ENCODE measurements around the gene PLB1.

PLB1 gene

GRCh38 chr2:28592481-28592880 lies 96.6 kb downstream of the PLB1 start:
- DNase-seq: no peak

- DNase-seq: no peak
These were observed 97.4 kb downstream of the PLB1 start for GRCh38 chr2:28593160-28593755.

DNA sequence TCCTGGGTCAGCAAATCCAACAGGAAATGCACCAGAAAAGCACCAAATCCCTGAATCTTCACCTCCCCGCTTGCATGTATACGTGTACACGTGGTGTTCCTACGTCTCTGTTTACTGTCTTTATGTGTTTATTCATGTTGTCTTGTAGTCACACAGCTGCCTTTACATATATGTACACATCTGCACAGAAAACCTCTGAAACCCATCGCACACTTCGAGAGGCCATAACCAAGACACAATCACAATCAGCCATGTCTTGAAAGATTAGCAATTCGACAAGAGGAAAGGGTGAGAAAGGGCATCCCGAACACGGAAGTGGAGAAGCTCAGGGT lies 98.1 kb downstream of the PLB1 start:
- no peak for DNase-seq

- DNase-seq: peak; percentile 46 to 83 (median 76)
These were observed 98.7 kb downstream of the PLB1 start for GRCh38 chr2:28594332-28595108.

DNA sequence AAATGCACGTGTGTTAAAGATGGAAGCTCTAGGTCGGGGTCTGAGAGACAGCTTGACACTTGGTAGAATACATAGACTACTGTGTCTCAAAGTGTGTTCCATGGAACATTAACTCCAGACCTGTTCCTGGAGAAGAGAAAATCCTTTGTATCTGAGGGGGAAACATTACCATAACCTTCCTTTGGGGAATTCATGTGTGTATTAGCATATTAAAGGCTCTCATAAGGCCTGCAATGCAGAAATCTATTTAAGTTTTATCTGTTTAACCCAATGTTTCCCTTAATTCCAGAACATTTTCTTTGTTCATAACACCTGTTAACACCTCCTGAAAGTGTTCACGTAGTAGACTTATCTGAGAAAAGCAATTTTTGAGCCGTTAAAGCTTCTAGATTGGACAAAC lies 99.5 kb downstream of the PLB1 start:
- DNase-seq: no peak

GRCh38 chr2:28598484-28598883 lies 102.6 kb downstream of the PLB1 start:
- DNase-seq: no peak

- DNase-seq: no peak
These were observed 104.3 kb downstream of the PLB1 start for GRCh38 chr2:28600181-28600580.

GRCh38 chr2:28601616-28602015 lies 105.8 kb downstream of the PLB1 start:
- no peak for DNase-seq

DNA sequence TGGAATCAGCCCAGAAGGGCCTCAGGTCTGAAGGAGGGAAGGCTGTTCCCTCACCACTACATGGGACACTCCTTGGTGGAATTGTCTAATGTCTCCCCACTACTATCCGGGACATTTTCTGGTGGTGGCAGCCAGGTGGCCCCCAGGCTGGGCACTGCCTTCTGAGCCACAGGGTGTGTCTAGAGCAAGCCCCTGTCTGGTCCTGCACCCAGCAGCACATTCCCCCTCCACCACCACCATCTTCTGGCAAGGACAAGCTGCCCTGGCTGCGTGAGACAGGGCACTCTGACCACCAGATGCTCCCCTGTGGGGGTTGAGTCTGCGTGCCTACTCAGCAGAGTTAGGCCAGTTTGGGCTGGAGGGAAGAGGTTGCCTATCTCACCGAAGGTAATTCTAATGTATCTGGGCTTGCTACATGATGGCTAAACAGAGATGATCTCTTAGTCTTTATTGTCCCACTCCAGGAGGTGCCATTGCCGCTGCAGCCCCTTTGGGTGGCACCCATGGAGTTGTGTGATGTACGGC lies 106.3 kb downstream of the PLB1 start:
- no peak for DNase-seq

- DNase-seq: no peak
These were observed 107.1 kb downstream of the PLB1 start for GRCh38 chr2:28602751-28603639.

DNA sequence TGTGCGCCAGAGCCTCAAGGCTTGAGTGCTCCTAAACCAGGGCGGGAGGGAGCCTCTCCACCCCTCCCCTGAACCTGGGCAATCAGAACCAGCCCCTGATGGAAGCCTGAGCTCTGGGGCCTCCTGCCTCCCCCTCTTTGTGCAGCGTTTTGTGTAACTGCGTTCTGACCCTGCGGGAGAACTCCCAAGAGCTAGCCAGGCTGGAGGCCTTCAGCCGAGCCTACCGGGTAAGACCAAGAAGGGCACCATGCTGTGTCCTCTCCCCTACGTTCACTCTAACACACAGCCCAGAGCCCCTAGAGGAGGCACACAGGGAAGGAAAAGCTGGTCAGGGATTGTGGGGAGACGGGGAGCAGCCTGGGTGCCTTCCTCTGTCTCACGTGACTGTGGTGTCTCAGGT lies 108.0 kb downstream of the PLB1 start:
- no peak for DNase-seq

DNA sequence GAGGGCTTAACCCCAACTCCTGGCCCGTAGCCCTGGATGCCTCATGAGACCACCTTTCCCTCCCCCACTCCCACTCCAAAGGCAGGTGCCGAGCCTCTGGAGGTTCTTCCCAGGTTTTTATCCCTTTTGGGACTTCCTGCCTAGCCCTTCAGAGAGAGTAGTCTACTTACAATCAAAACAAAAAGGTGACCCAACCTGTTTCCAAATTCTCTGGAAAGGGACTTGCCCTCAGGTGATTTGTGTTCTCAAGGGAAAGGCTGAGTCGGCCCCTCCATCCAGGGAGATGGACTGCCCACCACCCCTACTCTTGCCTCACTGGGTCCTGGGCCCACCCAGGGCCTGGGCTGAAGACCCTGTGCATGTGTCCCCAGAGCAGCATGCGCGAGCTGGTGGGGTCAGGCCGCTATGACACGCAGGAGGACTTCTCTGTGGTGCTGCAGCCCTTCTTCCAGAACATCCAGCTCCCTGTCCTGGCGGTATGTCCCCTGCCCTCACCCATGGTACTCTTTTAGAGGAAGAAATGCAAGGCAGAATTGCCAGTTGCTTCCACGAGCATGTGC lies 108.5 kb downstream of the PLB1 start:
- no peak for DNase-seq

- DNase-seq: no peak
These were observed 111.2 kb downstream of the PLB1 start for GRCh38 chr2:28606986-28607441.

- DNase-seq: no peak
These were observed 112.1 kb downstream of the PLB1 start for GRCh38 chr2:28607730-28608499.

- no peak for DNase-seq
These were observed 112.9 kb downstream of the PLB1 start for GRCh38 chr2:28608500-28609424.

DNA sequence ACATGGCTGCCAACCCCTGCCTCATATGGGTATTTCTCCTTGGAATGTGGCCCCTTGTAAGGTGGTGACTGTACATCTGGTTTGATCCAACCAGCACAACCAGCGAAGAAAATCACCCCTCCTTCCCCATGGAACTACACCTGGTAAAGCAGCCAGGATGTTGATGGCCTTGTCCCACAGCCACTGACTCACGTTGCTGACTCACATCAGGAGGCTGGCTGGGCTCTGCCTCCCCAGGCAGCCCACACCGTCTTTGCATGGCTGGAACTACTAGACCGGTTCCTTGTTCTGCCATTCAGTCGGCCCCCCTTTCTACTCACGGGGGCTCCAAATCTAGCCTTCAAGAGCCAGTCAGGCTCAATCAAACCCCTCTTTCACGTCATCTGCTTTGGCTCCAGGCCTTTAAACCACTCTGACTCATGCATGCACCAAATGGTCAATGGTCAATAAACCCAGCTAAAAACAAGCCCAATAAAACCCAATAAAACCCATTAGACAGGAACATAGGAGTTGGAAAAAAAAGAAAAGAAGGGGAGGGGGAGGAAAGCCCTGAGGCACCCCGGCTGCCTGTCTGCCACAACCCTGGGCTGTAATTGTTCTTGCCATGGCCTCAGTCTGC lies 114.8 kb downstream of the PLB1 start:
- DNase-seq: peak in 1 of 4 experiments; percentile 10

GRCh38 chr2:28612131-28612812 lies 116.4 kb downstream of the PLB1 start:
- DNase-seq: no peak

DNA sequence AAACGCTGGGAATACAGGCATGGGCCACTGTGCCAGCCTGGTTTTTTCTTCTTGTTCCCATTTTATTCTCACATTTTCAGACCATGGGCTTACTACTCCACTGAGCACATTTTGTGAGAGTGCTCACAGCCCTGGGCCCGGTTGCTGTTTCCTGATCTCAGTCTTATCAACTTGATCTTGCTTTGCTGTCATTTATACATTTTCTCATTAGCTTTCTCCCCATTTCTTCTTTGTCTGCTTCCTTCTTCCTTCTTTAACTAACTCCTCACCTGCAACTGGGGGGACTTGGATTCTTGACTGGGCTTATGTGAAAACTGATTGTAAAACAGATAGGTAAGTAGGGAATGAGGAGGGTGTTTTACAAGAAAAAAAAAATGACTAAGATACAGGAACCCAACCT lies 117.3 kb downstream of the PLB1 start:
- DNase-seq: no peak

- DNase-seq: peak in 1 of 4 experiments; percentile 21
These were observed 118.0 kb downstream of the PLB1 start for GRCh38 chr2:28613633-28614501.

Measured in activated naive CD4-positive, alpha-beta T cell (primary cell).